SK-N-SH treated with all-trans-retinoic acid at 6 μM for 48 hours (cell line): ENCODE data around the gene PLIN5.
"Not testable (repeated sequence)": the region's sequence is repeated elsewhere in the genome, so short reads cannot be mapped to it uniquely, and the experiment has no call there.

ENCODE experiments used
- ATAC-seq: fragments of 200-7000 bp; cut with Tn5 transposase; 3 replicates; pipeline ENCODE4 v1.9.1; 2020; ENCODE audit warnings: mild to moderate bottlenecking, moderate library complexity
- ARNTL ChIP-seq: fragments of 450-650 bp; formaldehyde crosslinking; IDR thresholded peaks from 2 replicates; pipeline ENCODE4 v1.5.0; 2020; ENCODE audit warnings: low read depth, mild to moderate bottlenecking, moderate library complexity, borderline replicate concordance
- BACH2 ChIP-seq: fragments of 250-450 bp; sonication (Bioruptor Pico); IDR thresholded peaks from 2 replicates; pipeline ENCODE4 v1.9.0; 2021; ENCODE audit warnings: mild to moderate bottlenecking, borderline replicate concordance
- CSDC2 ChIP-seq: fragments of 250-450 bp; sonication (Bioruptor Pico); IDR thresholded peaks from 2 replicates; pipeline ENCODE4 v1.5.0; 2020; ENCODE audit warnings: mild to moderate bottlenecking, moderate library complexity
- ESRRG ChIP-seq: fragments of 250-450 bp; sonication (Bioruptor Pico); IDR thresholded peaks from 2 replicates; pipeline ENCODE4 v1.6.1; 2021; ENCODE audit warnings: mild to moderate bottlenecking
- ISL1 ChIP-seq: fragments of 250-450 bp; sonication (Bioruptor Pico); IDR thresholded peaks from 2 replicates; pipeline ENCODE4 v2.1.2; 2022; ENCODE audit warnings: mild to moderate bottlenecking, moderate library complexity
- OSR1 ChIP-seq: fragments of 250-450 bp; sonication (Bioruptor Pico); IDR thresholded peaks from 2 replicates; pipeline ENCODE4 v1.8.0; 2022; ENCODE audit warnings: moderate library complexity, mild to moderate bottlenecking, inconsistent platforms
- PPARA ChIP-seq: fragments of 250-450 bp; sonication (Bioruptor Pico); IDR thresholded peaks from 2 replicates; pipeline ENCODE4 v1.5.0; 2020; ENCODE audit warnings: mild to moderate bottlenecking, borderline replicate concordance
- SNAI2 ChIP-seq: fragments of 250-450 bp; sonication (Bioruptor Pico); IDR thresholded peaks from 2 replicates; pipeline ENCODE4 v1.5.0; 2020; ENCODE audit warnings: mild to moderate bottlenecking, moderate library complexity
- TCF4 ChIP-seq: fragments of 250-450 bp; sonication (Bioruptor Pico); IDR thresholded peaks from 2 replicates; pipeline ENCODE4 v1.8.0; 2021; ENCODE audit warnings: mild to moderate bottlenecking, moderate library complexity, borderline replicate concordance
- TOX ChIP-seq: fragments of 250-450 bp; sonication (Bioruptor Pico); IDR thresholded peaks from 2 replicates; pipeline ENCODE4 v1.8.0; 2021; ENCODE audit warnings: mild to moderate bottlenecking, moderate library complexity, borderline replicate concordance
- ZC3H10 ChIP-seq: fragments of 250-450 bp; sonication (Bioruptor Pico); IDR thresholded peaks from 2 replicates; pipeline ENCODE4 v1.5.1; 2021; ENCODE audit warnings: mild to moderate bottlenecking, moderate library complexity
- ZFP3 ChIP-seq: fragments of 250-450 bp; sonication (Bioruptor Pico); IDR thresholded peaks from 2 replicates; pipeline ENCODE4 v1.5.0; 2020; ENCODE audit warnings: mild to moderate bottlenecking, moderate library complexity
- ZFP30 ChIP-seq: fragments of 450-650 bp; formaldehyde crosslinking; IDR thresholded peaks from 2 replicates; pipeline ENCODE4 v1.5.0; 2022; ENCODE audit warnings: mild to moderate bottlenecking, moderate library complexity
- ZNF565 ChIP-seq: fragments of 450-650 bp; formaldehyde crosslinking; conservative IDR thresholded peaks from 2 replicates; pipeline ENCODE4 v1.5.0; 2020; ENCODE audit warnings: low read depth, mild to moderate bottlenecking, moderate library complexity
- ZNF70 ChIP-seq: fragments of 450-650 bp; formaldehyde crosslinking; IDR thresholded peaks from 2 replicates; pipeline ENCODE4 v1.5.0; 2020; ENCODE audit warnings: mild to moderate bottlenecking, moderate library complexity
- TF ChIP-seq, protein P1 (sequence below): fragments of 250-450 bp; sonication (Bioruptor Pico); IDR thresholded peaks from 2 replicates; pipeline ENCODE4 v1.8.0; 2021; ENCODE audit warnings: low read depth, mild to moderate bottlenecking, moderate library complexity, borderline replicate concordance
- TF ChIP-seq, protein P2 (sequence below): fragments of 250-450 bp; sonication (Bioruptor Pico); IDR thresholded peaks from 2 replicates; pipeline ENCODE4 v1.5.1; 2020; ENCODE audit warnings: low read depth, mild to moderate bottlenecking, moderate library complexity
- TF ChIP-seq, protein P3 (sequence below): fragments of 250-450 bp; sonication (Bioruptor Pico); IDR thresholded peaks from 2 replicates; pipeline ENCODE4 v1.5.0; 2020; ENCODE audit warnings: mild to moderate bottlenecking, moderate library complexity
- TF ChIP-seq, protein P4 (sequence below): fragments of 250-450 bp; sonication (Bioruptor Pico); IDR thresholded peaks from 2 replicates; pipeline ENCODE4 v1.5.1; 2021; ENCODE audit warnings: mild to moderate bottlenecking, moderate library complexity

PLIN5 gene

DNA sequence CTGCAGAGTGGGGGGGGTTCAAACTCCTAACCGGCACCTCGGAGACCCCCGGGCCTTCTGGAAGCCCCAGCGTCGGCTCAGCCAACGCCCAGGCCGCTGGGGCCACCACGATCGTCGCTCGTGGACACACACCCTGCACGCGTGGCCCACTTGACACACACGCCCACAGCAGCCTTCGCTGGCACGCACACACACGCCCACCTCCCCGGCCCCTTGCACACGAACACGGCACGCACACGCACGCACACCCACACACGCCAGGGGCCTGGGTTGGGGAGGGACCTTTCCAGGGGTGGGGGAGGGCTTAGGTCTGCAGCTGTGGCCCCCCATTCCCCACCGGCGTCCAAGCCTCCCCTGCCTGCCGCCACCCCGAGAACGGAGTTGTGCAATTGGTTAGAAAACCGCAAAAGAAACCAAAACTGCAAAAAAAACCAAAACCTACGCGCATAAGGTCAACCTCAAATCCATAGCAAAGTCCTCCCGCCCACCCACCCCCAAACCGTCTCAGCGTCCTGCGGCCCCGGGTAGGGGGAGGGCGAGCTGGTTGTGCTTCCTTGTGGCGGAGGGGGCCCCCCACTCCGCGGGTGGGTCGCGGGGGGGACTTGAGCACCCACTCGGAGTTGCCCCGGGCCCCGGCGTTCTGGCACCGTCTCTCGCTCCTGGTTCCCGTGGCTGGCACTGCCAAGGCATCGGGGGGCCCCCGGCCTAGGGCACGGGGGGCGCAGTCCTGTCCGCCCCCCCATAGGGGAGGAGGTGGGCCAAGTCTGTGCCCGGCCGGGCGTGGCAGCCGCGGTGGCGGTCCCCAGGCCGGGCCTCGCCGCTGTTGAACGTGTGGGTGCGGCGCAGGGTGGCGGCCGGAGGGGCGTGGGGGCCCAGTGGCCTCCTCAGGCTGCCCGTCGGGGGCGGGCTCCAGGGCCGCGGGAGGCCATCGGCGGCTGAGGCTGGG lies 8.1 kb upstream of the PLIN5 start:
- no peak for TF ChIP-seq ZFP30 (CRISPR knock-in tag)
- no peak for TF ChIP-seq ZFP3 (CRISPR knock-in tag)
- TF ChIP-seq, protein P1, sequence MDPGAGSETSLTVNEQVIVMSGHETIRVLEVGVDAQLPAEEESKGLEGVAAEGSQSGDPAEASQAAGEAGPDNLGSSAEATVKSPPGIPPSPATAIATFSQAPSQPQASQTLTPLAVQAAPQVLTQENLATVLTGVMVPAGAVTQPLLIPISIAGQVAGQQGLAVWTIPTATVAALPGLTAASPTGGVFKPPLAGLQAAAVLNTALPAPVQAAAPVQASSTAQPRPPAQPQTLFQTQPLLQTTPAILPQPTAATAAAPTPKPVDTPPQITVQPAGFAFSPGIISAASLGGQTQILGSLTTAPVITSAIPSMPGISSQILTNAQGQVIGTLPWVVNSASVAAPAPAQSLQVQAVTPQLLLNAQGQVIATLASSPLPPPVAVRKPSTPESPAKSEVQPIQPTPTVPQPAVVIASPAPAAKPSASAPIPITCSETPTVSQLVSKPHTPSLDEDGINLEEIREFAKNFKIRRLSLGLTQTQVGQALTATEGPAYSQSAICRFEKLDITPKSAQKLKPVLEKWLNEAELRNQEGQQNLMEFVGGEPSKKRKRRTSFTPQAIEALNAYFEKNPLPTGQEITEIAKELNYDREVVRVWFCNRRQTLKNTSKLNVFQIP (CRISPR knock-in tag), result no peak
- TF ChIP-seq ISL1, result no peak
- TF ChIP-seq TOX, result no peak
- TF ChIP-seq PPARA (CRISPR knock-in tag), result no peak
- TF ChIP-seq TCF4 (CRISPR knock-in tag), result no peak
- TF ChIP-seq ZNF565 (CRISPR knock-in tag), result no peak
- no peak for TF ChIP-seq ARNTL
- TF ChIP-seq ZNF70 (CRISPR knock-in tag), result no peak
- no peak for TF ChIP-seq SNAI2 (CRISPR knock-in tag)
- TF ChIP-seq BACH2 (CRISPR knock-in tag), result no peak
- no peak for TF ChIP-seq CSDC2 (CRISPR knock-in tag)
- TF ChIP-seq, all 23 proteins: peak for 0
- no peak for ATAC-seq

DNA sequence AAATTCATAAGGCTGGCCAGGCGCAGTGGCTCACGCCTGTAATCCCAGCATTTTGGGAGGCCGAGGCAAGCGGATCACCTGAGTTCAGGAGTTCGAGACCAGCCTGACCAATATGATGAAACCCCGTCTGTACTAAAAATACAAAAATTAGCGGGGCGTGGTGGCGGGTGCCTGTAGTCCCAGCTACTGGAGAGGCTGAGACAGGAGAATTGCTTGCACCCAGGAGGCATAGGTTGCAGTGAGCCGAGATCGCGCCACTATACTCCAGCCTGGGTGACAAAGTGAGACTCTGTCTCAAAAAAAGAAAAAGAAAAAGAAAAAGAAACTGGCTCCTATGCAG lies 6.8 kb upstream of the PLIN5 start:
- ATAC-seq, result not testable (repeated sequence)

DNA sequence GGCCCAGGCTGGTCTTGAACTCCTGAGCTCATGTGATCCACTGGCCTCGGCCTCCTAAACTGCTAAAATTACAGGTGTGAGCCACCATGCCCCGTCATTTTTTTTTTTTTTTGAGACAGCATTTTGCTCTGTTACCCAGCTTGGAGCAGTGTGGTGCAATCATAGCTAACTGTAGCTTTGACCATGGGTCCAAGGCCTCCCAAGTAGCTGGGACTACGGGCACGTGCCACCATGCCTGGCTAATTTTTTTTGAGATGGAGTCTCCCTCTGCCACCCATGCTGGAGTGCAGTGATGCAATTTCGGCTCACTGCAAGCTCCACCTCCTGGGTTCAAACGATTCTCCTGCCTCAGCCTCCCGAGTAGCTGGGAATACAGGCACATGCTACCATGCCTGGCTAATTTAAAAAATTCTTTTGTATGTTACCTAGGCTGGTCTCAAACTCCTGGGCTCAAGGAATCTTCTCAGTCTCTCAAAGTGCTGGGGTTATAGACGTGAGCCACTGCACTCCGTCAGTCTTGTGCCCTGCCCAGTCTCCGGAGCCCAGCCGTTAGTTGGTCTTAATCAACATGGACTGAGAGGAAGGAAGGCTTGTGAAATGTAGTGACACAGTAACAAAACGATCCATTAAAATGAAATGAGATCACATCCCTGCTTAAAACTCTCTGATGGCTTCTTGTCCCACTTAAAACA lies 6.2 kb upstream of the PLIN5 start:
- TF ChIP-seq, protein P2, sequence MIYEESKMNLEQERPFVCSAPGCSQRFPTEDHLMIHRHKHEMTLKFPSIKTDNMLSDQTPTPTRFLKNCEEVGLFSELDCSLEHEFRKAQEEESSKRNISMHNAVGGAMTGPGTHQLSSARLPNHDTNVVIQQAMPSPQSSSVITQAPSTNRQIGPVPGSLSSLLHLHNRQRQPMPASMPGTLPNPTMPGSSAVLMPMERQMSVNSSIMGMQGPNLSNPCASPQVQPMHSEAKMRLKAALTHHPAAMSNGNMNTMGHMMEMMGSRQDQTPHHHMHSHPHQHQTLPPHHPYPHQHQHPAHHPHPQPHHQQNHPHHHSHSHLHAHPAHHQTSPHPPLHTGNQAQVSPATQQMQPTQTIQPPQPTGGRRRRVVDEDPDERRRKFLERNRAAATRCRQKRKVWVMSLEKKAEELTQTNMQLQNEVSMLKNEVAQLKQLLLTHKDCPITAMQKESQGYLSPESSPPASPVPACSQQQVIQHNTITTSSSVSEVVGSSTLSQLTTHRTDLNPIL (CRISPR knock-in tag), result no peak
- TF ChIP-seq, protein P3, sequence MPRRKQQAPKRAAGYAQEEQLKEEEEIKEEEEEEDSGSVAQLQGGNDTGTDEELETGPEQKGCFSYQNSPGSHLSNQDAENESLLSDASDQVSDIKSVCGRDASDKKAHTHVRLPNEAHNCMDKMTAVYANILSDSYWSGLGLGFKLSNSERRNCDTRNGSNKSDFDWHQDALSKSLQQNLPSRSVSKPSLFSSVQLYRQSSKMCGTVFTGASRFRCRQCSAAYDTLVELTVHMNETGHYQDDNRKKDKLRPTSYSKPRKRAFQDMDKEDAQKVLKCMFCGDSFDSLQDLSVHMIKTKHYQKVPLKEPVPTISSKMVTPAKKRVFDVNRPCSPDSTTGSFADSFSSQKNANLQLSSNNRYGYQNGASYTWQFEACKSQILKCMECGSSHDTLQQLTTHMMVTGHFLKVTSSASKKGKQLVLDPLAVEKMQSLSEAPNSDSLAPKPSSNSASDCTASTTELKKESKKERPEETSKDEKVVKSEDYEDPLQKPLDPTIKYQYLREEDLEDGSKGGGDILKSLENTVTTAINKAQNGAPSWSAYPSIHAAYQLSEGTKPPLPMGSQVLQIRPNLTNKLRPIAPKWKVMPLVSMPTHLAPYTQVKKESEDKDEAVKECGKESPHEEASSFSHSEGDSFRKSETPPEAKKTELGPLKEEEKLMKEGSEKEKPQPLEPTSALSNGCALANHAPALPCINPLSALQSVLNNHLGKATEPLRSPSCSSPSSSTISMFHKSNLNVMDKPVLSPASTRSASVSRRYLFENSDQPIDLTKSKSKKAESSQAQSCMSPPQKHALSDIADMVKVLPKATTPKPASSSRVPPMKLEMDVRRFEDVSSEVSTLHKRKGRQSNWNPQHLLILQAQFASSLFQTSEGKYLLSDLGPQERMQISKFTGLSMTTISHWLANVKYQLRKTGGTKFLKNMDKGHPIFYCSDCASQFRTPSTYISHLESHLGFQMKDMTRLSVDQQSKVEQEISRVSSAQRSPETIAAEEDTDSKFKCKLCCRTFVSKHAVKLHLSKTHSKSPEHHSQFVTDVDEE (CRISPR knock-in tag), result no peak
- TF ChIP-seq TCF4 (CRISPR knock-in tag) (no peak), OSR1 (CRISPR knock-in tag) (no peak), ESRRG (CRISPR knock-in tag) (no peak), ZC3H10 (CRISPR knock-in tag) (no peak)
- TF ChIP-seq, protein P4, sequence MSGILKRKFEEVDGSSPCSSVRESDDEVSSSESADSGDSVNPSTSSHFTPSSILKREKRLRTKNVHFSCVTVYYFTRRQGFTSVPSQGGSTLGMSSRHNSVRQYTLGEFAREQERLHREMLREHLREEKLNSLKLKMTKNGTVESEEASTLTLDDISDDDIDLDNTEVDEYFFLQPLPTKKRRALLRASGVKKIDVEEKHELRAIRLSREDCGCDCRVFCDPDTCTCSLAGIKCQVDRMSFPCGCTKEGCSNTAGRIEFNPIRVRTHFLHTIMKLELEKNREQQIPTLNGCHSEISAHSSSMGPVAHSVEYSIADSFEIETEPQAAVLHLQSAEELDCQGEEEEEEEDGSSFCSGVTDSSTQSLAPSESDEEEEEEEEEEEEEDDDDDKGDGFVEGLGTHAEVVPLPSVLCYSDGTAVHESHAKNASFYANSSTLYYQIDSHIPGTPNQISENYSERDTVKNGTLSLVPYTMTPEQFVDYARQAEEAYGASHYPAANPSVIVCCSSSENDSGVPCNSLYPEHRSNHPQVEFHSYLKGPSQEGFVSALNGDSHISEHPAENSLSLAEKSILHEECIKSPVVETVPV (CRISPR knock-in tag), result no peak
- TF ChIP-seq, all 23 proteins: peak for 0
- no peak for ATAC-seq
